Ureter (tissue), 1 donor: ENCODE data around the gene LKAAEAR1. TPM values are rescaled to one million over a fixed set of nuclear protein-coding genes. Genes with fewer than 3 reads are reported as not detected.
"Not testable (repeated sequence)": the region's sequence is repeated elsewhere in the genome, so short reads cannot be mapped to it uniquely, and the experiment has no call there.

Source experiments
- DNase-seq: peaks from one replicate; pipeline ENCODE4 v3.0.0-alpha.2; 2020; ENCODE audit warnings: low spot score
- total RNA-seq: library from RNA; stranded (reverse); gene quantifications from one replicate; pipeline ENCODE4 v1.2.4, GENCODE V29; 2023
- donor health status: DM: yes; HTN: yes; CAD: no.

The LKAAEAR1 gene
- total RNA-seq, 1 donor from 2014 or later: not detected

GRCh38 chr20:64099086-64099786 lies 15.0 kb upstream of the LKAAEAR1 start:
- no peak for DNase-seq

GRCh38 chr20:64098471-64099013 lies 14.3 kb upstream of the LKAAEAR1 start:
- DNase-seq: no peak

- no peak for DNase-seq
Measured at GRCh38 chr20:64096535-64096934, 12.3 kb upstream of the LKAAEAR1 start.

- DNase-seq: no peak
Measured at GRCh38 chr20:64095927-64096326, 11.7 kb upstream of the LKAAEAR1 start.

- no peak for DNase-seq
Measured at GRCh38 chr20:64095455-64095854, 11.3 kb upstream of the LKAAEAR1 start.

GRCh38 chr20:64093013-64093503 lies 8.9 kb upstream of the LKAAEAR1 start:
- no peak for DNase-seq

- no peak for DNase-seq
Measured at GRCh38 chr20:64092258-64093012, 8.2 kb upstream of the LKAAEAR1 start.

GRCh38 chr20:64091770-64092169 lies 7.6 kb upstream of the LKAAEAR1 start:
- no peak for DNase-seq

GRCh38 chr20:64091340-64091739 lies 7.1 kb upstream of the LKAAEAR1 start:
- DNase-seq: no peak

- no peak for DNase-seq
Measured at GRCh38 chr20:64090165-64090564, 6.0 kb upstream of the LKAAEAR1 start.

GRCh38 chr20:64088586-64088985 lies 4.4 kb upstream of the LKAAEAR1 start:
- DNase-seq: not testable (repeated sequence)

GRCh38 chr20:64087226-64087825 lies 3.1 kb upstream of the LKAAEAR1 start:
- not testable (repeated sequence) for DNase-seq

- DNase-seq: no peak
Measured at GRCh38 chr20:64086801-64087200, 2.6 kb upstream of the LKAAEAR1 start.

- DNase-seq: no peak
Measured at GRCh38 chr20:64084685-64085152, 521 bp upstream of the LKAAEAR1 start.

- DNase-seq: no peak
Measured at GRCh38 chr20:64083378-64083803, 807 bp downstream of the LKAAEAR1 start.

- DNase-seq: no peak
Measured at GRCh38 chr20:64082820-64083377, 1.3 kb downstream of the LKAAEAR1 start.

- DNase-seq: no peak
Measured at GRCh38 chr20:64082126-64082731, 2.0 kb downstream of the LKAAEAR1 start.

- no peak for DNase-seq
Measured at GRCh38 chr20:64081624-64081964, 2.6 kb downstream of the LKAAEAR1 start.

GRCh38 chr20:64080813-64081623 lies 3.2 kb downstream of the LKAAEAR1 start:
- DNase-seq: no peak

GRCh38 chr20:64080013-64080812 lies 4.0 kb downstream of the LKAAEAR1 start, which contains the start of gene OPRL1:
Gene OPRL1, plus strand, starts transcription at chr20:64080082. Its CDS starts 12,639 bp downstream, at chr20:64092721.
- DNase-seq: no peak
